GM12865 (cell line): ENCODE data around the gene SBNO1.
A peak's percentile ranks its signal among the peaks of the same experiment; 100 is the strongest.

Experiments
- DNase-seq: peaks from one replicate; pipeline ENCODE4 v3.0.0; 2010; ENCODE audit warnings: low read depth
- H3K4me3 ChIP-seq: 2 replicates; pipeline ENCODE4 v1.5.1; 2011; ENCODE audit warnings: mild to moderate bottlenecking, low read depth, low read length, control low read depth
- TF ChIP-seq, protein P1 (sequence below): IDR thresholded peaks from 2 replicates; pipeline ENCODE4 v1.5.1; 2011; ENCODE audit warnings: low read length, control low read depth, low read depth, inconsistent platforms; ENCODE audit not compliant: insufficient read depth; ENCODE audit errors: missing control alignments

The SBNO1 gene

GRCh38 chr12:123269896-123270213, 94.8 kb downstream of the SBNO1 start:
- TF ChIP-seq, protein P1, sequence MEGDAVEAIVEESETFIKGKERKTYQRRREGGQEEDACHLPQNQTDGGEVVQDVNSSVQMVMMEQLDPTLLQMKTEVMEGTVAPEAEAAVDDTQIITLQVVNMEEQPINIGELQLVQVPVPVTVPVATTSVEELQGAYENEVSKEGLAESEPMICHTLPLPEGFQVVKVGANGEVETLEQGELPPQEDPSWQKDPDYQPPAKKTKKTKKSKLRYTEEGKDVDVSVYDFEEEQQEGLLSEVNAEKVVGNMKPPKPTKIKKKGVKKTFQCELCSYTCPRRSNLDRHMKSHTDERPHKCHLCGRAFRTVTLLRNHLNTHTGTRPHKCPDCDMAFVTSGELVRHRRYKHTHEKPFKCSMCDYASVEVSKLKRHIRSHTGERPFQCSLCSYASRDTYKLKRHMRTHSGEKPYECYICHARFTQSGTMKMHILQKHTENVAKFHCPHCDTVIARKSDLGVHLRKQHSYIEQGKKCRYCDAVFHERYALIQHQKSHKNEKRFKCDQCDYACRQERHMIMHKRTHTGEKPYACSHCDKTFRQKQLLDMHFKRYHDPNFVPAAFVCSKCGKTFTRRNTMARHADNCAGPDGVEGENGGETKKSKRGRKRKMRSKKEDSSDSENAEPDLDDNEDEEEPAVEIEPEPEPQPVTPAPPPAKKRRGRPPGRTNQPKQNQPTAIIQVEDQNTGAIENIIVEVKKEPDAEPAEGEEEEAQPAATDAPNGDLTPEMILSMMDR = no peak
- DNase-seq = no peak
- H3K4me3 ChIP-seq = peak overlapping the region; percentile 61

DNA sequence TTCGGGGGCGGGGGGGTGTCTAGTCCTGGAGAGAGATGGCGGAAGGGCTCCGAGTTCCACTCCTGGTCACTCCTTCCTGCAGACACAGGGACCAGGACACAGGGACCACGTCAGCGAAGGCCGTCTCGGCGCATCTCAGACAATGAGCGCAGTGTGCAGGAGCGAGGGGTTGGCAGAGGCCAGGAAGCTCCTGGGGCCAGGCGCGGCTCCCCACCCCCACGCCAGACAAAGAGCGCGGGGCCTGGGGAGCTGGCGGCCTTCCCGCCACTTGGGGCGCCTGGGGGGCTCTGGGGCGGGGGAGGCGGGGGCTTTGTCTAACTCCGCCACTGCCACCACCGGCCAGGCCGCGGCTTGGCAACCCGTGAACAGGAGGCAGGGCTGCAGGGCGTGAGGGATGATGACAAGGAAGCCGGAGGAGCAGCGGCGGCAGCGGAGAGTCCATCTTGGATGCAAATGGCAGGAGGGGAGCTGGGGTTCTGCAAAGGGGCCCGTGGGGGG, 95.2 kb downstream of the SBNO1 start:
- peak; percentile 58 for DNase-seq
- TF ChIP-seq, protein P1 = no peak
- peak overlapping the region; percentile 61 for H3K4me3 ChIP-seq

DNA sequence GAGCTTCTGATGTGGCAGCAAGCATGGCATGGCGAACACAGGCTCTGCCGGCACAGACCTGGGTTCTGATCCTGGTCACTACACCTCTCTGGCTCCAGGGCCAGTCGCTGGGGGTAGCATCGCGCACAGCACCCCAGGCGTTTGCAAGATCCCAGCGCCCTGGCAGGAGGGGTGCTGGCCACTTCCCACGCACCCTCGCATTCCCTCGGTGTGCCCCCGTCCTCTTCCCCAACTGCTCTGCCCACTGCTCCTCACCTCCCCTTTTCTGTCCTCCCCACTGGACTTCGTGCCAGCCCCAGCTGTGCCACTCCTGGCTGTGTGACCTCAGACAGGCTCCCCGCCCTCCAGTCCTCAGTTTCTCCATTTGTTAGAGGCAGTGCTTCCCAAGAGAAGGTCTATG, 95.8 kb downstream of the SBNO1 start:
- no peak overlapping the region for H3K4me3 ChIP-seq
- DNase-seq = no peak
- TF ChIP-seq, protein P1 = no peak

DNA sequence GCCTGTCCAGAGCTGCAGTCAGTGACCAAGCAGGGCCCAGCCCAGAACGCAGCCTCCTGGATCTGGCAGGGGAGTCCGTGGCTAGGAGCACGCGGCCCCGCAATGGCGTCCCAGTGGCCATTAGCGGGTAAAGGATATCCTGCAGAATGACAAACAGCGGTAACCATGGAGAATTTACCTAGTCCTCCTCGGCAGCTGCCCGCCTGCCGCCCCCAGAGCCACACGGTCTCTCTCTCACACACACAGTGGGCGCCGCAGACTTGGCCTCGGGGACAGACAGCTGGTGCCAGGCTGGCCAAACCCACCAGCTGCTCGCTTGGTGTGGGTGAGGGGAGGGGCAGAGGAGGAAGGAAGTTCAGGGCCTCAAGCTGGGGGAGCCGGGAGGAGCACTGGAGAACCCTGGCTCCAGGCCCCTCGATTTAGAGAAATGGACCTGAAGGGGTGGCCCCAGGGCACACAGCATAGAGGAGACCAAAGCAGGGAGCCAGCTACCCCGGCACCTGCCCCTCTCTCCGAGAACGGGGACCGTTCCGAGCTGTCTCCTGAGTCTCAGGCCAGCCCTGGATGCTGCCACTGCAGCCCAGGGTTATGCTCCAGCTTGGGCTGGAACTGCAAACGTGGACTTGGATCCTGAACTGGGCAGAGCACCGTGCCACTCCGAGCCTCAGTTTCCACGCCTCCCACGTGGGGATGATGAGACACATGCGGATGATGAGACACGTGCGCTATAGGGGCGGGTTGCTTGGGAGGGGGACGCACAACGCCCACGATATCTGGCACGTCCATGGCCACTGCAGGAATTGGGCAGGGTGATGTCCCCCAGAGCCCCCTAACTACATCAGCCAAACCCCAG, 96.4 kb downstream of the SBNO1 start:
- H3K4me3 ChIP-seq = no peak overlapping the region
- TF ChIP-seq, protein P1 = no peak
- no peak for DNase-seq

GRCh38 chr12:123267335-123267920, 97.2 kb downstream of the SBNO1 start:
- H3K4me3 ChIP-seq = no peak overlapping the region
- DNase-seq = no peak
- TF ChIP-seq, protein P1 = no peak

DNA sequence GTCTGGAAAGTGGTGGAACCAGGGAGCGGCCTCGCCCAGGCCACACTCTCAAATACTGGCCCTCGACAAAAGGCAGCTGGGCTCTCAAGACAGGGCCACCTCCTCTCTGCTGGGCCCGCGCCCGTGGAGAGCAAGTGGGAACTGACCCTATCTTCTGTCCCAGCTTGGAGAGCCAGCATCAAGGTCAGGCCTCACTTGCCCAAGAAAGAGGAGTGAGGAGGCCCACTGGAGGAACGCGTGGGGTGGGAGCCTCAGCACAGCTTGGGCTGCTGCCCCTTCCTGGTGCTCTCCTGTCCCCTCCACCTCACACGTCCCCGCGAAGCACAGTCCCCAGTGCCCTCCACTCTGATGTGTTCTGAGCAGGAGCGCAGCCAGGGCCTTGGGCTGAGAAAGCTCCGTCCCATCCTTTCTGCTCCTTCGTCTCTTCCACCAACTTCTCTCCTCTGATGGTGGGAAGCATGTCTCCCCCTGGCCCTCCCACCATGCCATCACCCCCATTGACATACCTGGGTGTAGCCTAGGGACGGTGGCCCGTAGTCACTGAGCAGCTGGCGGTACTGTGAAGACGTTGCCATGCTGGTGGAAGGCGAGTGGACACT, 97.9 kb downstream of the SBNO1 start:
- TF ChIP-seq, protein P1 = no peak
- H3K4me3 ChIP-seq = no peak overlapping the region
- no peak for DNase-seq
